ENCODE results near the gene DDIT4.
A peak's percentile ranks its signal among the peaks of the same experiment; 100 is the strongest.

Gene DDIT4

DNA sequence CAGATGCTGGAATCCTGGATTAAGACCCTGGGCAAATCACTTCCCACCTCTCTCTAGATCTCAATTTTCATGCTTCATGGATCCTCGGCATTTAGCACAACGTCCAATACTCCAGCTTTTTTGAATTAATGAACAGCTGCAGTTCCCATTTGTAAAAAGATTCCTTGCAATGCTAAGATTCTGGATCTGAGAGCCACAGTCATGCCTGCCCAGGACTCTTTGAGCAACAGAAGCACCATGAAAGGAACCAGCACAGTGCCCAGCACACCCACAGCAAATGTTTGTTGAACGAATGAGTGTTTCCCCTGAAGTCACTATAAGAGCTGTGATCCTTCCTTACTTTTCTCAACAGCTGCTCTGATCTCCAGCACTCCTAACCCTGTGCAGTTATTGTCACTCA, 20.8 kb upstream of the DDIT4 start:
- H3K27ac ChIP-seq, result no peak overlapping the region
- no peak for TF ChIP-seq CTCF (conservative IDR thresholded peaks at IDR 0.05)

DNA sequence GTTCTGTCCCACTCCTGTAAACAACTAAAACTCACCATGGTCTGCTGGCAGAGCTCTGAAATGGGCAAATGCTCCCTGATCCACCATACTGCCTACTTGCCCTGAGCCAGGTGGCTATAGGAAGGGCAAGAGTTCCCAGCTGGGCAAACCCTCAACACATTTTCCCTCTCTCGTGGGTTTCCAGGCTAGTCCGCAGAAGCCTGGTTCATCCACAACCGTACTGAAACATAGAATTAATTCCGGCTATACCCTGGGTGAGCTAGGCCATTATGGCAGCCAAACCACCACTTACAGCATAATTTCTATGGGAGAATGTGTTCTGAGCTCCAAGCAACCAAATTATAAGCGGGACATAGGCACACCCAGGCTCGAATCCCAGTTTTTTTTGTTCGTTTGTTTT, 20.1 kb upstream of the DDIT4 start:
- TF ChIP-seq CTCF (conservative IDR thresholded peaks at IDR 0.05), result no peak
- no peak overlapping the region for H3K27ac ChIP-seq

- no peak for TF ChIP-seq CTCF (conservative IDR thresholded peaks at IDR 0.05)
- H3K27ac ChIP-seq, result peak overlapping the region; percentile 76
These were observed 18.7 kb upstream of the DDIT4 start for GRCh38 chr10:72254813-72255568.

DNA sequence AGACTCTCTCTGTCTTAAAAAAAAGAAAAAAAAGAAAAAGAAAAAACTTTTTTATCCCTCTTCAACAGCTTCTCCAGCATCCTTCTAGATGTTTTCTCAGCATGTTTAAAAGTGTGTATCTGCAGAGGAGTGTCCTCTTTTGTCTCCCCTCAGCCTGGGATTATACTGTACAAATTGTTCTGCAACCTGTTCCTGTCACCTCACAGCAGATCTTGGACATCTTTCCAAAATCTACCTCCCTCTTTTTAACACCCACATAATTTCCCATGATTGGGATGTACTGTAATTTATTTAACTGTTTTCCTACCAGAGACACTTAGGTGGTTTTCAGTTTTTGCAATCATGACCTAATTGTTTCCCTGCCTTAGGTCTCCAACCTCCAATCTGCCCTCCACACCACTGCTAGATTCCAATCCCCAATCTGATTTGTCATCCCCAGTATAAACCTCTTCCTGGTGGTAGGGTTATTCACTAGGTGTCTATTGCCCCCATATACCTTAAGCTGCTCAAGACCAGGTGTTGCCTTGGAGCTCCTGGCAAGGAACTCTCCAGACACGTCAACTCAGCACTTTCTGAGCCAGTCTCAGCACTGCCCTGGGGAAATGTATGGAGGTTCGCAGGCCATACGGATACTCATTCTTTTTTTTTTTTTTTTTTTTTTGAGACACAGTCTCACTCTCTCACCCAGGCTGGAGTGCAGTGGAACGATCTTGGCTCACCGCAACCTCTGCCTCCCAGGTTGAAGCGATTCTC, 17.6 kb upstream of the DDIT4 start:
- TF ChIP-seq CTCF (conservative IDR thresholded peaks at IDR 0.05), result no peak
- H3K27ac ChIP-seq, result peak overlapping the region; percentile 76; the same call in 1 of the 2 replicates

DNA sequence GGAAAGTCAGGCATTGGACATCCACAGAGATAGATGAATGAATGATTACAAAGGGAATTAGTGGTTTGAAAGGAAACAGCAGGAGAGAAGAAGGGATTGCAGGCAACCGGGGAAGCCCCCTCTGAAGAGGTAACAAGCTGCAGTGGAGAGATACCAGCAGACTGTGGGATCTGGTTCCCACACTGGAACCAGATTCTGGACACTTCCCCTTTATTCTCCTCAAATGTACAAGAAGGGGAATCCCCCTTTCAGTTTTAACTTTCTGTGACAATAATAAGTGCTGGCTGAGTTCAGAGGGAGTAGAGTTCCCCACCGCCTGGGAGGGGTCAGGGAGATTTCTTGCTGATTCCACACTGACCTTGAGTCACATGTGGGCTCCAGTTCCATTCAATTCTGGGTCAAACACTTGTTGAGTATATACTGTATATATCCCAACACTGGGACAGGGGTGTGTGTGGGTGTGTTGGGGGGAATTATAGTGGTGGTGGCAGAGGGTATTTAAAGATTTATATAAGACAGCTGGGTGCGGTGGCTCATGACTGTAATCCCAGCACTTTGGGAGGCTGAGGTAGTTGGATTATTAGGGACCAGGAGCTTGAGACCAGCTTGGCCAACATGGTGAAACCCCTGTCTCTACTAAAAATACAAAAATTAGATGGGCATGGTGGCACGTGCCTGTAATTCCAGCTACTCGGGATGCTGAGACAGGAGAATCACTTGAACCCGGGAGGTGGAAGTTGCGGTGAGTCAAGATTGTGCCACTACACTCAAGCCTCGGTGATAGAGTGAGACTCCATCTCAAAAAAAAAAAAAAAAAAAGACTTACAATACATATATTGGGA, 16.5 kb upstream of the DDIT4 start:
- TF ChIP-seq CTCF (conservative IDR thresholded peaks at IDR 0.05), result no peak

DNA sequence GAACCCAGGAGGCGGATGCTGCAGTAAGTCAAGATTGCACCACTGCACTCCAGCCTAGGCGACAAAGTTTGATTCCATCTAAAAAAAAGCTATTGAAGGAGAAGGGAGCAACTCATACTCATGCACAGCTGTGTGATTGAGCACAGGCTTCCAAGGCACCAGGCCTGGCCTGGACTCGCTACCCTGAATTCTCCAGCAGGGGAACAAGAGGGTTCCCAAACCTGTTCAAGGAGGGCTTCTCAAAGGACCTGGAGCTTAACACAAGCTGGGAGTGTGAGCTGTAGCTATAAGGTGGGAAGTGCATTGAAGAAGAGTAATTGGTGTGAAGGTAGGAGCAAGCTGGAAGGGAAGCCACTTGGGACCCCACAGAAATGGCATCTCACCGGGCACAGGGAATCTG, 15.1 kb upstream of the DDIT4 start:
- no peak for TF ChIP-seq CTCF (conservative IDR thresholded peaks at IDR 0.05)
- H3K27ac ChIP-seq, result no peak overlapping the region

More for the DNA sequence above, 16.5 kb upstream of the DDIT4 start:
- no peak overlapping the region for H3K27ac ChIP-seq
